ENCODE results near the gene CKS1B.

- TF ChIP-seq CTCF (conservative IDR thresholded peaks at IDR 0.05; ENCODE audit: low read length) (no peak), EZH2phosphoT487 (IDR thresholded peaks at IDR 0.05; ENCODE audit: borderline replicate concordance, low read depth, low read length) (no peak)
These were observed 39.2 kb downstream of the CKS1B start for GRCh38 chr1:155013632-155014031.

Measured in OCI-LY7 (cell line).